ENCODE results near the gene CEP44.

- TF ChIP-seq POLR2AphosphoS5 (IDR thresholded peaks at IDR 0.05; ENCODE audit: low read depth, low read length) (no peak), POLR2A (IDR thresholded peaks at IDR 0.05; ENCODE audit: low read depth, low read length) (no peak), TAF1 (IDR thresholded peaks at IDR 0.05; ENCODE audit: low read depth, low read length) (no peak), PAX5 (IDR thresholded peaks at IDR 0.05; ENCODE audit: insufficient read depth, low read length, severe bottlenecking) (no peak), SPI1 (IDR thresholded peaks at IDR 0.05; ENCODE audit: low read depth, low read length) (no peak), POU2F2 (IDR thresholded peaks at IDR 0.05; ENCODE audit: low read depth, low read length) (no peak)
These were observed 93.9 kb downstream of the CEP44 start for GRCh38 chr4:174377613-174378012.
